K562 (cell line): ENCODE results near the gene M6PR. TPM values are rescaled to one million over a fixed set of nuclear protein-coding genes. Genes with fewer than 3 reads are reported as not detected.

Experiments
- ETV6 ChIP-seq, 3 experiments: fragments of 150-350 bp in 1 of 3; sonication (generic) in 1 of 3; formaldehyde crosslinking in 1 of 3; IDR thresholded peaks; 2 replicates each; pipeline versions ENCODE4 v1.6.1 to v1.8.0; 2014 to 2022; ENCODE audit warnings: borderline replicate concordance in 2 of 3, low read depth in 2 of 3, antibody characterized with exemption in 1 of 3, low read length in 1 of 3, mild to moderate bottlenecking in 1 of 3, missing genetic modification reagents in 1 of 3
- KDM4B ChIP-seq, 2 experiments: fragments of 450-650 bp in 1 of 2; sonication (generic) in 1 of 2; IDR thresholded peaks; 2 replicates each; pipeline ENCODE4 v1.6.1; 2016 to 2017; ENCODE audit warnings: borderline replicate concordance in 2 of 2, antibody characterized with exemption in 1 of 2, low read depth in 1 of 2, mild to moderate bottlenecking in 1 of 2
- PML ChIP-seq: IDR thresholded peaks from 2 replicates; pipeline ENCODE4 v1.6.1; 2012; ENCODE audit warnings: low read length, inconsistent platforms
- TEAD1 ChIP-seq, 2 experiments: fragments of 450-650 bp in 1 of 2; sonication (generic) in 1 of 2; formaldehyde crosslinking; IDR thresholded peaks; 2 replicates each; pipeline versions ENCODE4 v1.4.0 to v1.8.0; 2020 to 2022; ENCODE audit warnings: mild to moderate bottlenecking in 2 of 2, missing genetic modification reagents in 1 of 2
- TOE1 ChIP-seq, 2 experiments: fragments of 450-650 bp in 1 of 2; sonication (generic) in 1 of 2; formaldehyde crosslinking in 1 of 2; IDR thresholded peaks; 2 replicates each; pipeline versions ENCODE4 v1.7.1 to v1.8.0; 2016 to 2022; ENCODE audit warnings: borderline replicate concordance in 2 of 2, mild to moderate bottlenecking in 2 of 2, antibody characterized with exemption in 1 of 2, inconsistent platforms in 1 of 2, low read depth in 1 of 2, missing genetic modification reagents in 1 of 2, moderate library complexity in 1 of 2
- TSC22D4 ChIP-seq: fragments of 450-650 bp; IDR thresholded peaks from 2 replicates; pipeline ENCODE4 v1.6.1; 2016; ENCODE audit warnings: missing genetic modification characterization, missing biosample characterization, control low read depth
- ZNF24 ChIP-seq: fragments of 450-650 bp; IDR thresholded peaks from 2 replicates; pipeline ENCODE4 v1.6.1; 2016
- ZNF431 ChIP-seq: sonication (generic); formaldehyde crosslinking; IDR thresholded peaks from 2 replicates; pipeline ENCODE4 v1.8.0; 2022; ENCODE audit warnings: mild to moderate bottlenecking, missing genetic modification reagents
- polyA plus RNA-seq, 8 experiments: library from polyadenylated mRNA; depleted of rRNA in 4 of 8; stranded (reverse) in 5 of 8; unstranded in 3 of 8; fragments of >200 nt; fragmentation: Nextera tagmentation in 2 of 8; fragmentation: Illumina TruSeq in 1 of 8; extraction: Ambion mirVana in 2 of 8; extraction: Trizol in 1 of 8; gene quantifications; 2 replicates each; pipeline versions ENCODE4 v1.2.1 to v1.2.3, GENCODE V29; 2011 to 2014; ENCODE audit warnings: inconsistent platforms in 1 of 8, missing spikeins in 1 of 8
- total RNA-seq, 7 experiments: library from RNA; depleted of rRNA in 6 of 7; stranded (reverse); fragments of >200 nt in 6 of 7; fragmentation: Illumina TruSeq in 2 of 7; extraction: Trizol in 2 of 7; gene quantifications; 2 replicates each; pipeline versions ENCODE4 v1.2.1 to v1.2.3, GENCODE V29; 2011 to 2021; ENCODE audit warnings: low replicate concordance in 1 of 7
- TF ChIP-seq, protein P1 (sequence below): sonication (generic); formaldehyde crosslinking; IDR thresholded peaks from 2 replicates; pipeline ENCODE4 v1.8.0; 2022; ENCODE audit warnings: mild to moderate bottlenecking, missing genetic modification reagents
- TF ChIP-seq, protein P2 (sequence below): fragments of 200-800 bp; sonication (Bioruptor generic); IDR thresholded peaks from 2 replicates; pipeline ENCODE4 v1.6.1; 2016; ENCODE audit warnings: missing genetic modification characterization, missing compliant biosample characterization
- TF ChIP-seq, protein P3 (sequence below): sonication (generic); formaldehyde crosslinking; IDR thresholded peaks from 2 replicates; pipeline ENCODE4 v1.8.1; 2023; ENCODE audit warnings: mild to moderate bottlenecking, missing genetic modification reagents
- TF ChIP-seq, protein P4 (sequence below): fragments of 450-650 bp; IDR thresholded peaks from 2 replicates; pipeline ENCODE4 v1.6.1; 2016; ENCODE audit warnings: mild to moderate bottlenecking

Gene M6PR
- total and polyA plus RNA-seq, 9 of the 15 experiments (the other 6 are each of a cell fraction or from before 2014, with no cell fraction given) = 78.6 to 159 (median 112) TPM

DNA sequence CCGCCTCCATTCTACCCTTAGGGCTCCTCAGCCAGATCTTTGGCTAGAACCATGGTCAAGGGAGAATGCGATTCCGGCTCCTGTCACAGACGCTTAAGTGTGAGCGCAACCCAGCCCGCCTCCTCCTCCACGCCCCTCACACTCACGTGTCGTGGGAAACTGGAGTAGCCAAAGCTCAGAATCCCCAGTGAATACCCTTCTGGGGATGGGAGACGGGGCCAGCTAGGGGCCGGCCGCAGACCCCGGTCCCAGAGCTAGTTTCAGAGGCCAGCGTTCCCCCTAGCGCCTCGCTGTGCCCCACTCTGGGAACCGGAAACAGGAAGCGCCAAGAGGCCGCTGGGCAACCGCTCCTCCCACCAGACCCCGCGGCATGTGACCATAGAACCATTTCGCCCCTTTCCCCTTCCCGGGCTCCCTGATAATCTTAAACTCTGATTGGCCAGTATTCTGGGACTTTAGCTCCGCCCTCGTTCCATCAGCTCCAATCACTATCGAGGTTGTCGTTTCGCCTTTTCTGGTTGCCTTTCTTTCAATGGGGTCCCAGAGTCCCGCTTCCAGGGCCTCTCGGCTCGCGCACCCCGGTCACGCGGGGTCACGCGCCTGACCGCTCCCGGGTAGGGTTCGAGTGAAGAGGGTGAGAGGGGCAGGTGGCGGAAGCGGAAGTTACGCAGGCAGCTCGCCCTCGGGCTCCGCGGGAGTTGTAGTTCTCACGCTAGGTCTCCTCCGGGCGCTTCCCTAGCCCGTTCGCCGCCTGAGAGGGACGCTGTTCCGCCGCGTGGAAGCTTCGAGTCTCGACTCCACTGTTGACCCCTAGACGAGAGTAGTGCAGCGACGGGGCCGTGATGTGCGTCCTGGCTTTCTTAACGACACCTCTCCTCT is at the start of gene M6PR (continued):
- TF ChIP-seq, protein P1, sequence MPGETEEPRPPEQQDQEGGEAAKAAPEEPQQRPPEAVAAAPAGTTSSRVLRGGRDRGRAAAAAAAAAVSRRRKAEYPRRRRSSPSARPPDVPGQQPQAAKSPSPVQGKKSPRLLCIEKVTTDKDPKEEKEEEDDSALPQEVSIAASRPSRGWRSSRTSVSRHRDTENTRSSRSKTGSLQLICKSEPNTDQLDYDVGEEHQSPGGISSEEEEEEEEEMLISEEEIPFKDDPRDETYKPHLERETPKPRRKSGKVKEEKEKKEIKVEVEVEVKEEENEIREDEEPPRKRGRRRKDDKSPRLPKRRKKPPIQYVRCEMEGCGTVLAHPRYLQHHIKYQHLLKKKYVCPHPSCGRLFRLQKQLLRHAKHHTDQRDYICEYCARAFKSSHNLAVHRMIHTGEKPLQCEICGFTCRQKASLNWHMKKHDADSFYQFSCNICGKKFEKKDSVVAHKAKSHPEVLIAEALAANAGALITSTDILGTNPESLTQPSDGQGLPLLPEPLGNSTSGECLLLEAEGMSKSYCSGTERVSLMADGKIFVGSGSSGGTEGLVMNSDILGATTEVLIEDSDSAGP (CRISPR knock-in tag) = no peak
- peak; percentile 56; the same call in 1 of the 2 replicates for TF ChIP-seq PML
- TF ChIP-seq, protein P2, sequence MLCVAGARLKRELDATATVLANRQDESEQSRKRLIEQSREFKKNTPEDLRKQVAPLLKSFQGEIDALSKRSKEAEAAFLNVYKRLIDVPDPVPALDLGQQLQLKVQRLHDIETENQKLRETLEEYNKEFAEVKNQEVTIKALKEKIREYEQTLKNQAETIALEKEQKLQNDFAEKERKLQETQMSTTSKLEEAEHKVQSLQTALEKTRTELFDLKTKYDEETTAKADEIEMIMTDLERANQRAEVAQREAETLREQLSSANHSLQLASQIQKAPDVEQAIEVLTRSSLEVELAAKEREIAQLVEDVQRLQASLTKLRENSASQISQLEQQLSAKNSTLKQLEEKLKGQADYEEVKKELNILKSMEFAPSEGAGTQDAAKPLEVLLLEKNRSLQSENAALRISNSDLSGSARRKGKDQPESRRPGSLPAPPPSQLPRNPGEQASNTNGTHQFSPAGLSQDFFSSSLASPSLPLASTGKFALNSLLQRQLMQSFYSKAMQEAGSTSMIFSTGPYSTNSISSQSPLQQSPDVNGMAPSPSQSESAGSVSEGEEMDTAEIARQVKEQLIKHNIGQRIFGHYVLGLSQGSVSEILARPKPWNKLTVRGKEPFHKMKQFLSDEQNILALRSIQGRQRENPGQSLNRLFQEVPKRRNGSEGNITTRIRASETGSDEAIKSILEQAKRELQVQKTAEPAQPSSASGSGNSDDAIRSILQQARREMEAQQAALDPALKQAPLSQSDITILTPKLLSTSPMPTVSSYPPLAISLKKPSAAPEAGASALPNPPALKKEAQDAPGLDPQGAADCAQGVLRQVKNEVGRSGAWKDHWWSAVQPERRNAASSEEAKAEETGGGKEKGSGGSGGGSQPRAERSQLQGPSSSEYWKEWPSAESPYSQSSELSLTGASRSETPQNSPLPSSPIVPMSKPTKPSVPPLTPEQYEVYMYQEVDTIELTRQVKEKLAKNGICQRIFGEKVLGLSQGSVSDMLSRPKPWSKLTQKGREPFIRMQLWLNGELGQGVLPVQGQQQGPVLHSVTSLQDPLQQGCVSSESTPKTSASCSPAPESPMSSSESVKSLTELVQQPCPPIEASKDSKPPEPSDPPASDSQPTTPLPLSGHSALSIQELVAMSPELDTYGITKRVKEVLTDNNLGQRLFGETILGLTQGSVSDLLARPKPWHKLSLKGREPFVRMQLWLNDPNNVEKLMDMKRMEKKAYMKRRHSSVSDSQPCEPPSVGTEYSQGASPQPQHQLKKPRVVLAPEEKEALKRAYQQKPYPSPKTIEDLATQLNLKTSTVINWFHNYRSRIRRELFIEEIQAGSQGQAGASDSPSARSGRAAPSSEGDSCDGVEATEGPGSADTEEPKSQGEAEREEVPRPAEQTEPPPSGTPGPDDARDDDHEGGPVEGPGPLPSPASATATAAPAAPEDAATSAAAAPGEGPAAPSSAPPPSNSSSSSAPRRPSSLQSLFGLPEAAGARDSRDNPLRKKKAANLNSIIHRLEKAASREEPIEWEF (CRISPR knock-in tag) = no peak
- no peak for TF ChIP-seq ZNF24
- peak in 1 of 2 experiments; percentile 28; a peak in 2 of 4 replicates for TF ChIP-seq TEAD1 (CRISPR knock-in tag; IDR thresholded peaks at IDR 0.05)
- no peak for TF ChIP-seq TSC22D4 (tag)
- TF ChIP-seq TOE1 (IDR thresholded peaks at IDR 0.05; ENCODE audit: borderline replicate concordance) = 0 out of 2 replicates have a peak, but pooled peaks have one; percentile 52
- TF ChIP-seq TOE1 (CRISPR knock-in tag; IDR thresholded peaks at IDR 0.05; ENCODE audit: borderline replicate concordance, low read depth) = no peak
- TF ChIP-seq, protein P3, sequence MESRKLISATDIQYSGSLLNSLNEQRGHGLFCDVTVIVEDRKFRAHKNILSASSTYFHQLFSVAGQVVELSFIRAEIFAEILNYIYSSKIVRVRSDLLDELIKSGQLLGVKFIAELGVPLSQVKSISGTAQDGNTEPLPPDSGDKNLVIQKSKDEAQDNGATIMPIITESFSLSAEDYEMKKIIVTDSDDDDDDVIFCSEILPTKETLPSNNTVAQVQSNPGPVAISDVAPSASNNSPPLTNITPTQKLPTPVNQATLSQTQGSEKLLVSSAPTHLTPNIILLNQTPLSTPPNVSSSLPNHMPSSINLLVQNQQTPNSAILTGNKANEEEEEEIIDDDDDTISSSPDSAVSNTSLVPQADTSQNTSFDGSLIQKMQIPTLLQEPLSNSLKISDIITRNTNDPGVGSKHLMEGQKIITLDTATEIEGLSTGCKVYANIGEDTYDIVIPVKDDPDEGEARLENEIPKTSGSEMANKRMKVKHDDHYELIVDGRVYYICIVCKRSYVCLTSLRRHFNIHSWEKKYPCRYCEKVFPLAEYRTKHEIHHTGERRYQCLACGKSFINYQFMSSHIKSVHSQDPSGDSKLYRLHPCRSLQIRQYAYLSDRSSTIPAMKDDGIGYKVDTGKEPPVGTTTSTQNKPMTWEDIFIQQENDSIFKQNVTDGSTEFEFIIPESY (CRISPR knock-in tag) = no peak; the same call in 1 of the 2 replicates
- TF ChIP-seq, protein P4, sequence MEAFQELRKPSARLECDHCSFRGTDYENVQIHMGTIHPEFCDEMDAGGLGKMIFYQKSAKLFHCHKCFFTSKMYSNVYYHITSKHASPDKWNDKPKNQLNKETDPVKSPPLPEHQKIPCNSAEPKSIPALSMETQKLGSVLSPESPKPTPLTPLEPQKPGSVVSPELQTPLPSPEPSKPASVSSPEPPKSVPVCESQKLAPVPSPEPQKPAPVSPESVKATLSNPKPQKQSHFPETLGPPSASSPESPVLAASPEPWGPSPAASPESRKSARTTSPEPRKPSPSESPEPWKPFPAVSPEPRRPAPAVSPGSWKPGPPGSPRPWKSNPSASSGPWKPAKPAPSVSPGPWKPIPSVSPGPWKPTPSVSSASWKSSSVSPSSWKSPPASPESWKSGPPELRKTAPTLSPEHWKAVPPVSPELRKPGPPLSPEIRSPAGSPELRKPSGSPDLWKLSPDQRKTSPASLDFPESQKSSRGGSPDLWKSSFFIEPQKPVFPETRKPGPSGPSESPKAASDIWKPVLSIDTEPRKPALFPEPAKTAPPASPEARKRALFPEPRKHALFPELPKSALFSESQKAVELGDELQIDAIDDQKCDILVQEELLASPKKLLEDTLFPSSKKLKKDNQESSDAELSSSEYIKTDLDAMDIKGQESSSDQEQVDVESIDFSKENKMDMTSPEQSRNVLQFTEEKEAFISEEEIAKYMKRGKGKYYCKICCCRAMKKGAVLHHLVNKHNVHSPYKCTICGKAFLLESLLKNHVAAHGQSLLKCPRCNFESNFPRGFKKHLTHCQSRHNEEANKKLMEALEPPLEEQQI = no peak
- TF ChIP-seq KDM4B (IDR thresholded peaks at IDR 0.05; ENCODE audit: borderline replicate concordance in 2 of 2, low read depth in 1 of 2) = 0 out of 4 replicates have a peak, but pooled peaks of 1 of the 2 experiments have one; percentile 62
- no peak for TF ChIP-seq ZNF431 (CRISPR knock-in tag)
- TF ChIP-seq ETV6 (IDR thresholded peaks at IDR 0.05; ENCODE audit: borderline replicate concordance in 1 of 2, low read depth in 2 of 2, low read length in 1 of 2) = no peak; a peak in 1 of 4 replicates
- TF ChIP-seq ETV6 (CRISPR knock-in tag; IDR thresholded peaks at IDR 0.05; ENCODE audit: borderline replicate concordance) = no peak
